ENCODE results near the gene INHBB. TPM values are rescaled to one million over a fixed set of nuclear protein-coding genes. Genes with fewer than 3 reads are reported as not detected.
A peak's percentile ranks its signal among the peaks of the same experiment; 100 is the strongest.

The INHBB gene
- 8.1 TPM for total RNA-seq

DNA sequence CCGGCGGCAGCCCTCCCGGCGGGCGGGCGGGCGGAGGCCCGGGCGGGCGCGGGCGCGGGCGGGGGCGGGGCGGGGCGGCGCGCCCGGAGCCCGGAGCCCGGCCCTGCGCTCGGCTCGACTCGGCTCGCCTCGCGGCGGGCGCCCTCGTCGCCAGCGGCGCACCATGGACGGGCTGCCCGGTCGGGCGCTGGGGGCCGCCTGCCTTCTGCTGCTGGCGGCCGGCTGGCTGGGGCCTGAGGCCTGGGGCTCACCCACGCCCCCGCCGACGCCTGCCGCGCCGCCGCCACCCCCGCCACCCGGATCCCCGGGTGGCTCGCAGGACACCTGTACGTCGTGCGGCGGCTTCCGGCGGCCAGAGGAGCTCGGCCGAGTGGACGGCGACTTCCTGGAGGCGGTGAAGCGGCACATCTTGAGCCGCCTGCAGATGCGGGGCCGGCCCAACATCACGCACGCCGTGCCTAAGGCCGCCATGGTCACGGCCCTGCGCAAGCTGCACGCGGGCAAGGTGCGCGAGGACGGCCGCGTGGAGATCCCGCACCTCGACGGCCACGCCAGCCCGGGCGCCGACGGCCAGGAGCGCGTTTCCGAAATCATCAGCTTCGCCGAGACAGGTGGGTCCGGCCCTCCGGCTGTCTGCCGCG, at the start of gene INHBB:
TSS of gene INHBB (plus strand) at position 111 of the 641 bp plus-strand sequence. CDS start at position 164, 53 bp downstream.
- Histone ChIP-seq H3K36me3 (no peaks in the 10 kb centered on the region), H3K27ac (no peak within 1 kb of the TSS), H3K27me3 (peaks cover 17% of the 10 kb centered on the region), H3K9me3 (no peaks in the 10 kb centered on the region), H3K4me3 (peak within 1 kb of the TSS; percentile 69 to 75), H3K4me1 (peaks cover 21 to 31% of the 10 kb centered on the region in 2 donors)
- DNase-seq (ENCODE audit: low spot score in 2 of 2), result no peak
- TF ChIP-seq, protein P1, sequence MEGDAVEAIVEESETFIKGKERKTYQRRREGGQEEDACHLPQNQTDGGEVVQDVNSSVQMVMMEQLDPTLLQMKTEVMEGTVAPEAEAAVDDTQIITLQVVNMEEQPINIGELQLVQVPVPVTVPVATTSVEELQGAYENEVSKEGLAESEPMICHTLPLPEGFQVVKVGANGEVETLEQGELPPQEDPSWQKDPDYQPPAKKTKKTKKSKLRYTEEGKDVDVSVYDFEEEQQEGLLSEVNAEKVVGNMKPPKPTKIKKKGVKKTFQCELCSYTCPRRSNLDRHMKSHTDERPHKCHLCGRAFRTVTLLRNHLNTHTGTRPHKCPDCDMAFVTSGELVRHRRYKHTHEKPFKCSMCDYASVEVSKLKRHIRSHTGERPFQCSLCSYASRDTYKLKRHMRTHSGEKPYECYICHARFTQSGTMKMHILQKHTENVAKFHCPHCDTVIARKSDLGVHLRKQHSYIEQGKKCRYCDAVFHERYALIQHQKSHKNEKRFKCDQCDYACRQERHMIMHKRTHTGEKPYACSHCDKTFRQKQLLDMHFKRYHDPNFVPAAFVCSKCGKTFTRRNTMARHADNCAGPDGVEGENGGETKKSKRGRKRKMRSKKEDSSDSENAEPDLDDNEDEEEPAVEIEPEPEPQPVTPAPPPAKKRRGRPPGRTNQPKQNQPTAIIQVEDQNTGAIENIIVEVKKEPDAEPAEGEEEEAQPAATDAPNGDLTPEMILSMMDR (IDR thresholded peaks at IDR 0.05), result no peak
- intact Hi-C loops (cut with DNase I), result no loop called here

DNA sequence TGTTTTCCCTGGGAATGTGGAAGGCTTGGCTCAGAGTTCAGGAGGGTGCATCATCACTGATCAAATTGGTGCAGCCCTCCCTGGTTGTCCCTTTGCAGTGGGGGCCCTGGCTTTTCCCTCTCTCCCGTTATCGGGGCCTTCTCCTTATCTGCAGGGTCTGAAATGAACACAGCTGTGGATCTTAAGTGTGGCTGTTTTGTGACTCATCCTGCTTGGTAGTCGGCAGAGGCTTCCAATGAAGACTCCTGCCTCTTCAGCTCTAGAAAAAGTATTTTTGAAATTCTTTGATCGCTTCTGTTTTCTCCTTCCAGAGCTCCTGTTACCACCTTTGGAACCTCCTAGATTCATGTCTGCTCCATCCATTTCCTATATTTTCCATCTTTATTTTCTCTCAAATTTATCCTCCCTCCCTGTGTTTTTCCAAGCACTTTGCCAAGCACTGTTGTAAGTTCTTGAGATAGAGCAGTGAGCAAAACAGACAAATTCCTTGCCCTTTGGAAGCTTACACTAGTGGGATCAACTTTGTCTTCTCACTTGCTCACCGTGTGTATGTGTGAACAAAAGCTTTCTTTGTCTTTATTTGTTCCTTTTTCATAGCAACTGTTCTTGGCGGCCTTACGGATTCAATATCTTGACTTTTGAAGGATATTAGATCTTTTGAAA, 47.6 kb upstream of the INHBB start:
- H3K27me3 ChIP-seq, result no peaks in the 10 kb centered on the region
- H3K4me1 ChIP-seq, result no peaks in the 10 kb centered on the region
- no peak overlapping the region for H3K4me3 ChIP-seq
- TF ChIP-seq, protein P1 (IDR thresholded peaks at IDR 0.05), result no peak
- peaks cover 13 to 63% of the 10 kb centered on the region in 2 donors for H3K36me3 ChIP-seq
- H3K27ac ChIP-seq, result no peak overlapping the region
- DNase-seq (ENCODE audit: low spot score in 2 of 2), result no peak
- intact Hi-C loops (cut with DNase I), result no loop called here
- H3K9me3 ChIP-seq, result no peaks in the 10 kb centered on the region

DNA sequence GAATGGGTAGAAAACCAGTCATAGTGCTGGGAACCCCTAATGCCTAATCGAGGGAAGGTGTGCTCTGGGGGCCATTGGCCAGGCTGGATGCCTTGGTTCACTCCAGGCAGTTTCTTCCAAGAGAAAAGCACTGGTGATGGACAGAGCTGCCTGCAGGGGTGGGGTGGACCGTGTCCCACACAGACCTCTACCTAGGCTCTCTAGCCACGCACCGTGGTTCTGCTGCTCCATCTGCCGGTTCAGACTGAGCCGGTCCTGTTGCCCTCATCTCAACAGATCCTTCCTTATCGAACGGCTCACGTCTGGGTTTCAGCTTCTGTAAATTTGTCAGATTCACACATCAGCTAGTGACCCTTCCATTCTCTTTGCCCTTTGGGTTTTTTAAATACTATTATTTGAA, 46.9 kb upstream of the INHBB start:
- TF ChIP-seq, protein P1 (IDR thresholded peaks at IDR 0.05), result no peak
- Histone ChIP-seq H3K4me3 (no peak overlapping the region), H3K27me3 (no peaks in the 10 kb centered on the region), H3K36me3 (peaks cover 14 to 63% of the 10 kb centered on the region in 2 donors), H3K27ac (no peak overlapping the region), H3K9me3 (no peaks in the 10 kb centered on the region), H3K4me1 (no peaks in the 10 kb centered on the region)
- no peak for DNase-seq (ENCODE audit: low spot score in 2 of 2)
- intact Hi-C loops (cut with DNase I), result no loop called here

DNA sequence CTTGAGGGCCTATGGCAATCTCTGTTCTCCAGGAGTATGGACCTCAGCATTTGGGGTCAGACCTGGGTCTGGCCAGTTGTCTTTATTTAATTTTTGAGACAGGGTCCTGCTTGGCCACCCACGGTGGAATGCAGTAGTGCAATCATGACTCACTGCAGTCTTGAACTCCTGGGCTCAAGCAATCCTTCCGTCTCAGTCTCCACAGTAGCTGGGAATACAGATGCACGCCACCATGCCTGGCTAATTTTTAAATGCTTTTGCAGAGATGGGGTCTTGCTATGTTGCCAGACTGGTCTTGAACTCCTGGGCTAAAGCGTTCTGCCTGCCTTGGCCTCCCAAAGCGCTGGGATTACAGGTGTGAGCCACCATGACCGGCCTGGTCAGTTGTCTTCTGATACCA, 46.4 kb upstream of the INHBB start:
- peaks cover 14 to 58% of the 10 kb centered on the region in 2 donors for H3K36me3 ChIP-seq
- H3K27me3 ChIP-seq, result no peaks in the 10 kb centered on the region
- no peaks in the 10 kb centered on the region for H3K9me3 ChIP-seq
- intact Hi-C loops (cut with DNase I), result no loop called here
- H3K4me1 ChIP-seq, result no peaks in the 10 kb centered on the region
- DNase-seq (ENCODE audit: low spot score in 2 of 2), result no peak
- H3K27ac ChIP-seq, result no peak overlapping the region
- H3K4me3 ChIP-seq, result no peak overlapping the region
- TF ChIP-seq, protein P1 (IDR thresholded peaks at IDR 0.05), result no peak

DNA sequence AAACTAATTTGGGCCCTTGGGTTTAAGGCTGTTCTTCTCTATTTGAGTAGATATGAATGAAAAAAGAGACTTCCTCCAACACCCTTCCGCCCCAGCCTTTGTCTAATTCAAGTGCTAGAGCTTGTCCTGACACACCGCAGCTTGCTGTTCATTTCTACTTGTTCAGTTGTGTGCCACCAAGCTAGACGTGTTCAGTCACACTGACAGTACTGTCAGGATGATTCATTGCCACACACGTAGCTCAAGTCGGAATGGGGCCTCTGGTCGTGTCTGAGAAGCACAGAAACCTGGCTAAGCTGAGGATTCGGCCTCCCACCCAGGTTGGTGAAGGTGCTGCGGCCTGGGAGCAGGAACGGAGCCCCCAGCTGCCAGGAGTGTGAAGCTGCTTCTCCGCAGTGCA, 45.6 kb upstream of the INHBB start:
- peaks cover 14 to 54% of the 10 kb centered on the region in 2 donors for H3K36me3 ChIP-seq

More for the DNA sequence above, 45.6 kb upstream of the INHBB start:
- no peaks in the 10 kb centered on the region for H3K27me3 ChIP-seq
- H3K4me1 ChIP-seq, result no peaks in the 10 kb centered on the region
- no peak overlapping the region for H3K4me3 ChIP-seq
- intact Hi-C loops (cut with DNase I), result no loop called here
- DNase-seq (ENCODE audit: low spot score in 2 of 2), result no peak
- H3K9me3 ChIP-seq, result no peaks in the 10 kb centered on the region
- no peak overlapping the region for H3K27ac ChIP-seq
- TF ChIP-seq, protein P1 (IDR thresholded peaks at IDR 0.05), result no peak
